GM12864 (cell line): Measurements from ENCODE around the gene DHRSX.

Experiments
- DNase-seq: peaks from one replicate; pipeline ENCODE4 v3.0.0-alpha.2; 2011; ENCODE audit warnings: low read depth
- H3K4me3 ChIP-seq: 2 replicates; pipeline ENCODE4 v1.5.1; 2011; ENCODE audit warnings: mild to moderate bottlenecking, low read depth, low read length, control low read depth
- CTCF ChIP-seq: IDR thresholded peaks from 2 replicates; pipeline ENCODE4 v1.5.1; 2011; ENCODE audit warnings: low read depth, mild to moderate bottlenecking, moderate library complexity, low read length, control low read depth, inconsistent platforms; ENCODE audit errors: missing control alignments

DHRSX gene

GRCh38 chrX:2311501-2311900 is 189.3 kb downstream of the DHRSX start:
- H3K4me3 ChIP-seq, result no peak overlapping the region
- no peak for TF ChIP-seq CTCF
- DNase-seq, result no peak

- H3K4me3 ChIP-seq, result no peak overlapping the region
- no peak for TF ChIP-seq CTCF
- no peak for DNase-seq
These were observed 198.9 kb downstream of the DHRSX start for GRCh38 chrX:2301901-2302300.

- no peak for DNase-seq
- H3K4me3 ChIP-seq, result no peak overlapping the region
- no peak for TF ChIP-seq CTCF
These were observed 200.9 kb downstream of the DHRSX start for GRCh38 chrX:2299871-2300270.

GRCh38 chrX:2286731-2287130 is 214.0 kb downstream of the DHRSX start:
- no peak for TF ChIP-seq CTCF
- no peak for DNase-seq
- no peak overlapping the region for H3K4me3 ChIP-seq

- no peak for TF ChIP-seq CTCF
- H3K4me3 ChIP-seq, result no peak overlapping the region
- DNase-seq, result no peak
These were observed 216.2 kb downstream of the DHRSX start for GRCh38 chrX:2284601-2285000.

GRCh38 chrX:2284133-2284532 is 216.6 kb downstream of the DHRSX start:
- no peak for DNase-seq
- no peak overlapping the region for H3K4me3 ChIP-seq
- TF ChIP-seq CTCF, result no peak

- DNase-seq, result no peak
- no peak overlapping the region for H3K4me3 ChIP-seq
- TF ChIP-seq CTCF, result no peak
These were observed 217.5 kb downstream of the DHRSX start for GRCh38 chrX:2283111-2283859.
